Hepatocyte (in vitro differentiated cells): ENCODE measurements around the gene ERBB2. TPM values are rescaled to one million over a fixed set of nuclear protein-coding genes. Genes with fewer than 3 reads are reported as not detected.

Experiments
- DNase-seq: peaks from one replicate; pipeline ENCODE4 v3.0.0-alpha.2; 2016; ENCODE audit warnings: low spot score
- H2AFZ ChIP-seq: fragments of 200-600 bp; sonication (generic); 2 replicates; pipeline ENCODE4 v1.6.0; 2016; ENCODE audit warnings: antibody characterized with exemption, mild to moderate bottlenecking
- H3K27ac ChIP-seq: fragments of 200-600 bp; sonication (generic); 2 replicates; pipeline ENCODE4 v1.5.1; 2016; ENCODE audit warnings: mild to moderate bottlenecking
- H3K27me3 ChIP-seq: fragments of 200-600 bp; sonication (generic); 2 replicates; pipeline ENCODE4 v1.6.1; 2016
- H3K36me3 ChIP-seq: fragments of 200-600 bp; sonication (generic); replicated peaks from 2 replicates; pipeline ENCODE4 v1.5.1; 2016; ENCODE audit warnings: low read depth; ENCODE audit not compliant: insufficient read depth
- H3K4me1 ChIP-seq: fragments of 200-600 bp; sonication (generic); 2 replicates; pipeline ENCODE4 v1.5.1; 2016; ENCODE audit warnings: mild to moderate bottlenecking, moderate library complexity; ENCODE audit not compliant: insufficient read depth
- H3K4me2 ChIP-seq: fragments of 200-600 bp; sonication (generic); 2 replicates; pipeline ENCODE4 v1.6.0; 2016
- H3K4me3 ChIP-seq: fragments of 200-600 bp; sonication (generic); 2 replicates; pipeline ENCODE4 v1.5.1; 2016; ENCODE audit warnings: mild to moderate bottlenecking
- H3K79me2 ChIP-seq: fragments of 200-600 bp; sonication (generic); 2 replicates; pipeline ENCODE4 v1.6.0; 2017; ENCODE audit warnings: mild to moderate bottlenecking
- H3K9me2 ChIP-seq: fragments of 200-600 bp; sonication (generic); replicated peaks from 2 replicates; pipeline ENCODE4 v1.6.0; 2017; ENCODE audit warnings: mild to moderate bottlenecking; ENCODE audit not compliant: insufficient read depth
- H3K9me3 ChIP-seq: fragments of 200-600 bp; sonication (generic); 2 replicates; pipeline ENCODE4 v1.5.1; 2016; ENCODE audit warnings: low read depth, mild to moderate bottlenecking
- H4K20me1 ChIP-seq: fragments of 200-600 bp; sonication (generic); 2 replicates; pipeline ENCODE4 v1.6.0; 2016; ENCODE audit warnings: mild to moderate bottlenecking; ENCODE audit not compliant: insufficient read depth, poor library complexity, severe bottlenecking
- CTCF ChIP-seq: fragments of 200-600 bp; sonication (generic); IDR thresholded peaks from 2 replicates; pipeline ENCODE4 v1.5.1; 2016; ENCODE audit warnings: antibody characterized with exemption, mild to moderate bottlenecking; ENCODE audit not compliant: poor library complexity
- EZH2 ChIP-seq: fragments of 200-600 bp; sonication (generic); IDR thresholded peaks from 2 replicates; pipeline ENCODE4 v1.6.1; 2016; ENCODE audit warnings: antibody characterized with exemption, mild to moderate bottlenecking, borderline replicate concordance
- EZH2phosphoT487 ChIP-seq: fragments of 200-600 bp; sonication (generic); IDR thresholded peaks from one replicate; pipeline ENCODE4 v1.6.1; 2018; ENCODE audit warnings: antibody characterized with exemption, mild to moderate bottlenecking, low read depth, moderate library complexity; ENCODE audit not compliant: unreplicated experiment, severe bottlenecking
- WGBS: methylation state at CpG from one replicate; pipeline ENCODE4 v1.1.6; 2016; ENCODE audit warnings: low lambda C conversion rate; ENCODE audit errors: missing lambda C conversion rate; 5-methylcytosine and 5-hydroxymethylcytosine counted together
- polyA plus RNA-seq: library from polyadenylated mRNA; unstranded; fragments of >200 nt; fragmentation: Nextera tagmentation; extraction: Ambion mirVana; gene quantifications from 2 replicates; pipeline ENCODE4 v1.2.1, GENCODE V29; 2016
- total RNA-seq: library from RNA; depleted of rRNA; stranded (reverse); fragments of >200 nt; gene quantifications from 2 replicates; pipeline ENCODE4 v1.2.3, GENCODE V29; 2014

ERBB2 gene
- total and polyA plus RNA-seq, 2 experiments from 2014 or later: 76.4 to 93.1 TPM

DNA sequence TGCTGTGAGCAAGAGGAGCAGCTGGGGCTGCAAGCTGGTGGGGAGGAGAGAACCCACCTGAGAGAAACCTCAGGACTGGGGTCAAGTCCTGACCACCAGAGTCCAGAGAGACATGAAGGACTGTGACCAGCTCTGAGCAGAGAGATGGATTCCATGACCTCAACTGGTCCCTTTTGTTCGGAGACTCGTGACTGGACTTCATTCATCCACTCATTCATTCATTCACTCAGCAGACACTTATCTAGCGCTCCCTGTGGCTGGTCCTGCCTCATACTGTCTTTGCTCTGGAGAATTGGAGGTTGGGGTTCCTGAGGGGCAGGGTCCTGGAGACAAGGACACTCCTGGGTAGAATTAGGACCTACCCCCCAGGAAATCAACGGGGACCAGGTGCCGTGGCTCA, 4.0 kb downstream of the ERBB2 start:
- Histone ChIP-seq H3K79me2 (peaks cover 80% of the 10 kb centered on the region), H3K27ac (peak overlapping the region; percentile 43), H4K20me1 (peaks cover 58% of the 10 kb centered on the region), H3K4me1 (peaks cover 55% of the 10 kb centered on the region), H3K9me2 (no peaks in the 10 kb centered on the region), H3K4me3 (no peak overlapping the region), H3K4me2 (peak overlapping the region; percentile 88), H3K36me3 (no peaks in the 10 kb centered on the region), H3K9me3 (no peaks in the 10 kb centered on the region), H3K27me3 (no peaks in the 10 kb centered on the region), H2AFZ (no peak overlapping the region)
- no peak for DNase-seq
- TF ChIP-seq CTCF (no peak), EZH2phosphoT487 (no peak), EZH2 (no peak)
- 93% methylated on average over 5 of the region's 5 CpGs for WGBS

DNA sequence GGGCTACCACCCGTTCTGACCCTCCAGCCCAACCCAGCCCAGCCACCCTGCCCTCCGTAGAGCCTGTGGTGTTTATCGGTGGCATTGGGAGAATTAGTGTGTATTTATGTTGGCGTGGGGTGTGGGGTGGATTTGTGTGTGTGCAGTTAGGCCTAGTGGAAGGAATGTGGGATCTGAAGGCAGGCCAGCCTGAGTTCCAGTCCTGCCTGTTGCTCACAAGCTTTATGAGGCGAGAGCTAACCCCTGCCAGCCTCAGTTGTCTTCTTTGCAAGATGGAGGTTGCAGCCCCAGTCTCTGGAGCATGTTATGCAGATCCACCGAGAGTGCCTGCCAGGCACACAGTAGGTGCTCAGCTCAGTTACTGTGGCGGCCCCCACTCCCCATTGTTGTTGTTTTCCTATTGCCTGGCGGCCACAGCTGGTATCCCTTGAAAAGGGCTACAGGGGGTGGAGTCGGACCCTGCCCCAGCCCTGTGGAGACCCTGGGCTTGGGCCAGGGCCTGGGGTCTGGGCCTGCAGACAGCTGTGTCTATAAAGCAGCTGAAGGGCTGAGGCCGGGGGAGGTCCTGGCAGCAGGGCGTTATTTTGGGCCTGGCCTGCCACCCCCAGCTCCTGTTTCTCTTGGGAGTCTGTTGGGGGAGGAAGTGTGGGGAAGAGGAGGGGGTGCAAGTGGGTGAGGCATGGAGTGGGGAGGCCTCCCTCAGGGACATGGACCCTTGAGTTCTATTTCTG, 5.1 kb downstream of the ERBB2 start:
- H4K20me1 ChIP-seq: peaks cover 58% of the 10 kb centered on the region
- H3K4me3 ChIP-seq: no peak overlapping the region
- H3K79me2 ChIP-seq: peaks cover 70% of the 10 kb centered on the region
- no peak for TF ChIP-seq EZH2phosphoT487
- TF ChIP-seq EZH2: no peak
- no peak for TF ChIP-seq CTCF
- no peaks in the 10 kb centered on the region for H3K9me2 ChIP-seq
- no peak for DNase-seq
- WGBS: 73% methylated on average over 11 of the region's 11 CpGs
- no peaks in the 10 kb centered on the region for H3K27me3 ChIP-seq
- H2AFZ ChIP-seq: no peak overlapping the region
- no peaks in the 10 kb centered on the region for H3K36me3 ChIP-seq
- H3K4me1 ChIP-seq: peaks cover 48% of the 10 kb centered on the region
- H3K4me2 ChIP-seq: peak overlapping the region; percentile 41
- H3K27ac ChIP-seq: no peak overlapping the region
- no peaks in the 10 kb centered on the region for H3K9me3 ChIP-seq

- TF ChIP-seq CTCF (no peak), EZH2phosphoT487 (no peak), EZH2 (no peak)
- H3K79me2 ChIP-seq: peaks cover 62% of the 10 kb centered on the region
- no peak overlapping the region for H3K4me3 ChIP-seq
- H3K4me2 ChIP-seq: peak overlapping the region; percentile 41
- H3K4me1 ChIP-seq: peaks cover 48% of the 10 kb centered on the region
- H4K20me1 ChIP-seq: peaks cover 57% of the 10 kb centered on the region
- no peak overlapping the region for H3K27ac ChIP-seq
- WGBS: 84% methylated on average over 12 of the region's 12 CpGs
- no peak for DNase-seq
- H3K9me3 ChIP-seq: no peaks in the 10 kb centered on the region
- no peak overlapping the region for H2AFZ ChIP-seq
- no peaks in the 10 kb centered on the region for H3K9me2 ChIP-seq
- no peaks in the 10 kb centered on the region for H3K36me3 ChIP-seq
- no peaks in the 10 kb centered on the region for H3K27me3 ChIP-seq
These were observed 6.0 kb downstream of the ERBB2 start for GRCh38 chr17:39705786-39706348.
